ENCODE measurements around the gene ZNF41.
"Not testable (repeated sequence)": the region's sequence is repeated elsewhere in the genome, so short reads cannot be mapped to it uniquely, and the experiment has no call there.

Gene ZNF41

DNA sequence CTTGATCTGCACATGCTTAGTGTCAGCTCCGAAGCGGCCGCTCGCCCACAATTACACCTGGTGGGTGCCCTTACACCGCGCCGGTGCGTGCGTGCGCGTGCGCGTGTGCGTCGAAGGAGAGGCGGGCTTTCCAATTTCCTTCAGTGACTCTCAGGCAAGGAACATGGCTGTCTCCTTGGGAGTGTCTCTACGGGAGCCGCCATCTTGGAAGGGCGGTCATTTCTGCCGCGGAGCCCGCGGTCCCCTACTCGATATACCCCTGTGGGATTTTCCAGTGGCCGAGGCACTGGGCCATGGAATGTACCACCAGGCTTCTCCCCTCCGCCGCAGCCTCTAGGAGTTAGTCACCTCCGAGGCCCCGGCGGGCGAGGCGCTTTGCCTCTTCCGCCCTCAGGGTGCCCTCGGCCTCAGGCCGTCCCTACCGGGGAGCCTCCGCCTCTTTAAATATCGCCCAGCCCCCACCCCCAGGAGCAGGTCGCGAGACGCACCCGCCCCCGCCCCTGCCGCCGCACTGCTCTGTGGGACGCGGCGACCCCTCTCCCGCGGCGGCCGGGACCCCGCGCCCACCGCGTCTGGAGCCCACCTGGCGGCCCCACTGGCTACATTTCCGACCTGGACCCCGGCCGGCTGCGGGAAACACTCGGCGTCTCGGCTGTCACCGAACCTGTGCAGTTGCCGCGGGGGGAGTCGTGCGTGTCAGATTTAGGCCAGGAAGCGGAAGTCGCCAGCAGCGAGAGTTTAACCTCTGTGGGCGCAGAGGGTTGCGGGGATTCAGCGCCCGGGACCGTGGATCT lies at the start of gene ZNF41:
ZNF41 (minus strand) TSS at position 711 of the 794 bp plus-strand sequence. CDS start 15,741 bp downstream, outside the sequence.
- peak; percentile 89 to 95 for ATAC-seq

DNA sequence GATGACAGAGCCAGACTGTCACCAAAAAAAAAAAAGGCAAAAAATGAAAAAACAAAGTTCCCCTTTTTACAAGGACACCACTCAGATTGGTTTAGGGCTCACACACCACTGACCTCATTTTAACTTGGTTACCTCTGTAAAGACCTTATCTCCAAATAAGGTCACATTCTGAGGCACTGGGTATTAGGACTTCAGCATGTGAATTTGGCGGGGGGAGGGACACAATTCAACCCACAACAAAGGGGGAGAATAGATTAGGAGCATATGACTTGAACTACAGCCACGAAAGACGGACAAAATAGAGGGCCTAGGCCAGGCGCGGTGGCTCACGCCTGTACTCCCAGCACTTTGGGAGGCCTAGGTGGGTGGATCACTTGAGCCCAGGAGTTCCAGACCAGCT lies 47.0 kb upstream of the ZNF41 start:
- ATAC-seq, result no peak

GRCh38 chrX:47529548-47529947 lies 46.5 kb upstream of the ZNF41 start:
- ATAC-seq, result no peak

DNA sequence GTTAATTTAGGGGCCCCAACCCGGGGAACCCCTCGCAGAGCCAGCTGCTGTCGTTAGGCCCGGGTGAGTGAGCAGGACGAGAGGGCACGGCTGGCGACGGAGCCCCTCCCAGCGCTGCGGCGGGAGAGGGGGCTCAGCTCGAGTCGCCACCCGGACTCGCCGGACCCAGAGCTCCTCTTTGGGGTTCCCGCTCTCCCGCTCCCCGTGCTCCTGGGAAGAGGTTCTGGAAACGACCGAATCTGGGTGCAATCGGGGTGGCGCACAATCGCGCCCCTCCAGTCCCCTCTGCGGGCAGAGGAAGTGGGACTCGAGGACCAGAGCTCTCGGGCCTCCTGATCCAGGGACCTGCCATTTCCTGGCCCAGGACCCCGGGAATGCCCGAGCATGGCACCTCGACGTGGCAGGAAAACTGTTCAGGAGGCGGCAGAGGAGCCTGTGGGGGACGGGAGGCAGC lies 40.7 kb upstream of the ZNF41 start:
- ATAC-seq, result peak in 1 of 2 donors; percentile 11

- ATAC-seq, result peak; percentile 96 to 99
These were observed 40.3 kb upstream of the ZNF41 start for GRCh38 chrX:47523297-47523696.

GRCh38 chrX:47518144-47518543 lies 35.1 kb upstream of the ZNF41 start:
- ATAC-seq, result no peak

GRCh38 chrX:47515941-47516665 lies 33.1 kb upstream of the ZNF41 start:
- ATAC-seq, result peak in 1 of 2 donors; percentile 38

DNA sequence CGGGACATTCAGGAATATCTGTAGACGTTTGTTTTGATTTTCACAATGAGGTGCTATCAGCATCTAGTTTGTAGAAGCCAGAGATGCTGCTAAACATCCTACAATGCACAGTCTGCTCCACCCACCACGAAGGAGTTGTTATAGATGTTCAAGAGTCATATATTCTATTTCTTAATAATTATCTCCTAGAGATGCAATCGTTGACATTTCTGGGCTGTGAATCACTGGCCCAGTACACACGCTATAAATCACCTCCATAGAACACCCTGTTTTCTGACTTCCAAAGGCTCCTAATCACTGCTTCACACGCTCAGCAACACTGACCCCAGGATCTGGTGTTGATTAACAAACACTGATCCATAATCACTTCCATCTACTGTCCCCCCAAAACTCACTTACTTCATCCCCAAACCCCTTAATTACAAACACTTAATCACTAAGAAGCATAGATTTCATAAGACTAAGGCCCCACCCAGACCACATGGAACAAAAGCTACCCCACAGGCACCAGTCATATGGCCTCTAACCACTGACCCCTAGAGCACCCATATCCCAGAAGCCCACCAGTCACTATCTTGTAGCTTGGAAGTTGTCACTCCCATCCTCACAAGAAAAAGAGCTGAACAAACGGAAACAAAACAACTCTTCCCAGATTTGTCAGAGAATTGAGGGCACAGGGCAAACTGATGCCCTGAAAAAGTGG lies 31.7 kb upstream of the ZNF41 start:
- ATAC-seq, result no peak

GRCh38 chrX:47513034-47513965 lies 30.3 kb upstream of the ZNF41 start:
- ATAC-seq, result peak; percentile 67

- not testable (repeated sequence) for ATAC-seq
These were observed 29.4 kb upstream of the ZNF41 start for GRCh38 chrX:47512383-47512782.

DNA sequence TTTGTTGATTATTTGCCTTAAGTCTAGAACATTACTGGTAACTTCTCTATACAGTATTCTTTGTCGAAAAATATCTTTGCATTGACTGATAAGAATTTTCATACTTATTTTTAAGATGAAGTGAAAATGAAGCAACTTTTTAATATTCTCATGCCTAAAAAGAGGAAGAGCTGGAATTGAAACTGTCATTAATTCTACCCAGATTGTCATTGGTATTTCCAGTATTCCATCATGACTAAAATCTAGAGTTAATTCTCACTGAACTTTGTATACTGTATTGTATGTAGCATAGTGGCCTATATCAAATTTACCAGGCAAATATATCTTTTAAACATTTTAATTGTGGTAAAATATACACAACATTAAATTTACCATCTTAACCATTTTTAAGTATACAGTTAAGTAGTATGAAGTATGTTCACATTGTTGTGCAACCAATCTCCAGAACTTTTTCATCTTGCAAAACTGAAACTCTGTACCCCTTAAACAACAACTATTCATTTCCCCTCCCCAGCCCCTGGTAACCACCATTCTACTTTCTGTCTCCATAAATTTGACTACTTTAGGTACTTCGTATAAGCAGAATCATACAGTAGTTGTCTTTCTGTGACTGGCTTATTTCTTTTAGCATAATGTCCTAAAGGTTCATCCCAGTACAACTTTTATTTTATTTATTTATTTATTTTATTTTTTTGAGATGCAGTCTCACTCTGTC lies 24.3 kb upstream of the ZNF41 start:
- ATAC-seq, result no peak

GRCh38 chrX:47503151-47503550 lies 20.1 kb upstream of the ZNF41 start:
- ATAC-seq, result no peak

DNA sequence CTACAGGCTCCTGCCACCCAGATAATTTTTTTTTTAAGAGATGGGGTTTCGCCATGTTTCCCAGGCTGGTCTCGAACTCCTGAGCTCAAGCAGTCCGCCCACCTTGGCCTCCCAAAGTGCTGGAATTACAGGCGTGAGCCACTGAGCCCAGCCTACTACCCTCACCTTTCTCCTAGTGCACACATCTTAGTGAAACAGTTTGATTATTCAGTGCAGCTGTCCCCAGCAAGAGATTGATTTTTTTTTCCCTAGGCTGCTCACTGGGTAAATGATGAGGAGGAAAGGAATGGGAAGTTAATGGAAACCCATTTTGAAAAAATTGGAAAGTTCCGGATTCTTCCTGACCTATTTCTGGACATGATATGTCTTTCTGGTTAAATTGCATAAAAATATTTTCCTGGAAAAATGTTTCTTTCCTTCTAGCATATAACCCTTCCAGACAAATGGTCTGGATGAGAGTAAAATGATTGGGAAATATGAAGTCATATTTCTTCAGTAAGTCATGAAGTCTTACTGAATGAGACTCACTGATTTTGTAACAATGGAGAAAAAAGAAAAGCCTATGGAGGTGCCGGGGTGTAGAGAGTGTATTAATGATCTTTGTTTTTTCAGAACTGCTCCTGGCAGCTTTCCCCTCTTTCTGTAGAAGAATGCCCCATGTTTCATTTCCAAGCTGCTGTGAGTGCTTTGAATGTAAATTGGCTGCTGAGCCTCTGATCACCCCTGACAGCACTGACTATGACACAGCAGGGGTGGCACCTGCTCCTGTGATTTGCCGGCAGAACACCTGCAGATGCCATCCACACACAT lies 19.5 kb upstream of the ZNF41 start:
- ATAC-seq, result no peak

- no peak for ATAC-seq
These were observed 18.4 kb upstream of the ZNF41 start for GRCh38 chrX:47501226-47502074.

DNA sequence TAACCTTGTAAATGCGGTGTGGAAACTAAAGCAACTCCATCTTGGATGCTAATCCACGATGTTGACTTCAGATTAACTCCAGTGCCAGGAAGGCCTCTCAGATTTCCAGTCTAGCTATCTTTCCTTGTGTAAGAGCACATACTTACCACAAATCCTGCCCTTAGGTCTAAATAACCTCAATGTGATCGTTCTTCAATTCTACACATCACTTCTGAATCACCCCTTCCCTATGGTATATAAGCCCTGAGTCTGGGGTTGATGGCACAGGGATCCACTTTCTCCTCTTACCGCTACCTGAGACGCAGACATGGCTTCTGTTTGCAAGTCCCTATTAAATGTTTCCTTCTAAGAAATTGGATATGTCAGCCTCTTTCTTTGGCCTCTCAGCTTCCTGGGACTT lies 17.5 kb upstream of the ZNF41 start:
- ATAC-seq, result no peak

GRCh38 chrX:47499293-47499692 lies 16.3 kb upstream of the ZNF41 start:
- ATAC-seq, result no peak

- no peak for ATAC-seq
These were observed 15.4 kb upstream of the ZNF41 start for GRCh38 chrX:47498411-47498810.

DNA sequence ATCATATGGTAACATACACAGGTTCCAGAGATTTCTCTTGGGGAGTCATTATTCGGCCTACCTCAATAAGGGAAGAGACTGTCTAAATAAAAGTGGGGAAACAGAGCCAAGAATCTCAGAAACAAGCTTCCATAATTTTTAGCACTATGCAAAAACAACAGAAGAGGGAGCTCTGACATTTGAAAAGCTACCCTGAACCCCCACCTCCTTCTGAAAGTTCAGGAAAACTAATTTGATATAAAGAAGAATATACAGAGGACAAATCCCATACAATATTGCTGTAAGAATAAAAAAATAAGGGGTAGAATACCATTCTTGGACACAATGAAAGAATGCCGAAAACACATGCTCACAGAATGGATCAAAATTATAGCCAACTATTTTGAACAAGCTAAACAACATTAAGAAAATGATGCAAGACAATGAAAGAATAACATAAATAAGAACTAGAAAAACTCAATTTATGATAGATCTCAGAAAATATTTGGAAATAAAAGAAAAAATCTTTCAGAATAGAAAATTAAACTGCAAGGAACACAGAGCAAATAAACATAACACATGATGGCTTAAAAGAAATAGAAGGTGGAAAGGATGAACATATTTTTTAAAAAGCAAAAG lies 14.4 kb upstream of the ZNF41 start:
- no peak for ATAC-seq

- not testable (repeated sequence) for ATAC-seq
These were observed 9.1 kb upstream of the ZNF41 start for GRCh38 chrX:47492133-47492532.
